IPS DF 6.9 (cell line): ENCODE data around the gene ARMH3.

Experiments
- DNase-seq: peaks from one replicate; pipeline ENCODE4 v3.0.0-alpha.2; 2013; ENCODE audit warnings: low read depth, low spot score
- H3K27ac ChIP-seq: one replicate; pipeline ENCODE4 v1.5.1; 2013; ENCODE audit warnings: low read length, control low read depth
- H3K27me3 ChIP-seq: 2 replicates; pipeline ENCODE4 v1.6.1; 2013; ENCODE audit warnings: mild to moderate bottlenecking, low read length; ENCODE audit not compliant: control insufficient read depth, insufficient read depth
- H3K36me3 ChIP-seq: 2 replicates; pipeline ENCODE4 v1.6.1; 2013; ENCODE audit warnings: low read length; ENCODE audit not compliant: control insufficient read depth, insufficient read depth
- H3K4me1 ChIP-seq: 2 replicates; pipeline ENCODE4 v1.6.1; 2013; ENCODE audit warnings: low read length; ENCODE audit not compliant: control insufficient read depth, insufficient read depth
- H3K4me3 ChIP-seq: 2 replicates; pipeline ENCODE4 v1.5.1; 2013; ENCODE audit warnings: mild to moderate bottlenecking, low read length
- H3K9me3 ChIP-seq: 2 replicates; pipeline ENCODE4 v1.6.1; 2013; ENCODE audit warnings: low read length, inconsistent platforms; ENCODE audit not compliant: control insufficient read depth, insufficient read depth
- WGBS: extraction: QIAGEN DNeasy Blood & Tissue Kit; methylation state at CpG from one replicate; pipeline ENCODE4 v1.1.7; 2013; ENCODE audit warnings: mixed read lengths, missing lambda C conversion rate; ENCODE audit not compliant: insufficient read length, insufficient coverage; 5-methylcytosine and 5-hydroxymethylcytosine counted together

Gene ARMH3

GRCh38 chr10:101834341-101834740, 221.6 kb downstream of the ARMH3 start:
- no peaks in the 10 kb centered on the region for H3K9me3 ChIP-seq
- no peak overlapping the region for H3K4me3 ChIP-seq
- no peaks in the 10 kb centered on the region for H3K36me3 ChIP-seq
- H3K4me1 ChIP-seq = peaks cover 3% of the 10 kb centered on the region; the same call in 1 of the 2 replicates
- H3K27ac ChIP-seq = no peak overlapping the region
- WGBS = no CpG with 5 or more reads among the region's 8 CpGs
- DNase-seq = no peak
- H3K27me3 ChIP-seq = no peaks in the 10 kb centered on the region

GRCh38 chr10:101833466-101833865, 222.5 kb downstream of the ARMH3 start:
- Histone ChIP-seq H3K36me3 (no peaks in the 10 kb centered on the region), H3K4me1 (peaks cover 2% of the 10 kb centered on the region; the same call in 1 of the 2 replicates), H3K4me3 (no peak overlapping the region), H3K27ac (no peak overlapping the region), H3K9me3 (no peaks in the 10 kb centered on the region), H3K27me3 (no peaks in the 10 kb centered on the region)
- no CpG with 5 or more reads among the region's 1 CpG for WGBS
- DNase-seq = no peak

GRCh38 chr10:101832325-101832771, 223.6 kb downstream of the ARMH3 start:
- Histone ChIP-seq H3K4me3 (no peak overlapping the region), H3K9me3 (no peaks in the 10 kb centered on the region), H3K36me3 (no peaks in the 10 kb centered on the region), H3K27me3 (no peaks in the 10 kb centered on the region), H3K4me1 (peaks cover 2% of the 10 kb centered on the region; the same call in 1 of the 2 replicates), H3K27ac (no peak overlapping the region)
- no peak for DNase-seq
- no CpG with 5 or more reads among the region's 4 CpGs for WGBS

- Histone ChIP-seq H3K4me3 (peak overlapping the region; percentile 36; the same call in 1 of the 2 replicates), H3K4me1 (peaks cover 2% of the 10 kb centered on the region; the same call in 1 of the 2 replicates), H3K36me3 (no peaks in the 10 kb centered on the region), H3K27ac (no peak overlapping the region), H3K27me3 (no peaks in the 10 kb centered on the region), H3K9me3 (no peaks in the 10 kb centered on the region)
- DNase-seq = no peak
- no CpG with 5 or more reads among the region's 9 CpGs for WGBS
These were observed 224.7 kb downstream of the ARMH3 start for GRCh38 chr10:101831169-101831811.

- peaks cover 2% of the 10 kb centered on the region; the same call in 1 of the 2 replicates for H3K4me1 ChIP-seq
- no peak overlapping the region for H3K27ac ChIP-seq
- no peaks in the 10 kb centered on the region for H3K9me3 ChIP-seq
- no peaks in the 10 kb centered on the region for H3K36me3 ChIP-seq
- WGBS = no CpG with 5 or more reads among the region's 56 CpGs
- H3K4me3 ChIP-seq = peak overlapping the region; percentile 36; the same call in 1 of the 2 replicates
- no peaks in the 10 kb centered on the region for H3K27me3 ChIP-seq
- DNase-seq = peak; percentile 60
These were observed 225.4 kb downstream of the ARMH3 start for GRCh38 chr10:101830322-101831168.

- no peaks in the 10 kb centered on the region for H3K27me3 ChIP-seq
- peak overlapping the region; percentile 36; the same call in 1 of the 2 replicates for H3K4me3 ChIP-seq
- H3K27ac ChIP-seq = no peak overlapping the region
- WGBS = no CpG with 5 or more reads among the region's 31 CpGs
- H3K9me3 ChIP-seq = no peaks in the 10 kb centered on the region
- peak; percentile 37 for DNase-seq
- H3K4me1 ChIP-seq = peaks cover 2% of the 10 kb centered on the region; the same call in 1 of the 2 replicates
- no peaks in the 10 kb centered on the region for H3K36me3 ChIP-seq
These were observed 226.2 kb downstream of the ARMH3 start for GRCh38 chr10:101829561-101830315.

GRCh38 chr10:101828766-101829551, 227.0 kb downstream of the ARMH3 start:
- Histone ChIP-seq H3K4me3 (peak overlapping the region; percentile 8; the same call in 1 of the 2 replicates), H3K4me1 (peaks cover 2% of the 10 kb centered on the region; the same call in 1 of the 2 replicates), H3K36me3 (no peaks in the 10 kb centered on the region), H3K9me3 (no peaks in the 10 kb centered on the region), H3K27ac (no peak overlapping the region), H3K27me3 (no peaks in the 10 kb centered on the region)
- DNase-seq = no peak
- no CpG with 5 or more reads among the region's 39 CpGs for WGBS

GRCh38 chr10:101827919-101828600, 227.9 kb downstream of the ARMH3 start:
- H3K4me3 ChIP-seq = no peak overlapping the region
- DNase-seq = no peak
- no peaks in the 10 kb centered on the region for H3K36me3 ChIP-seq
- H3K27ac ChIP-seq = no peak overlapping the region
- WGBS = no CpG with 5 or more reads among the region's 10 CpGs
- H3K9me3 ChIP-seq = no peaks in the 10 kb centered on the region
- peaks cover 2% of the 10 kb centered on the region; the same call in 1 of the 2 replicates for H3K4me1 ChIP-seq
- H3K27me3 ChIP-seq = no peaks in the 10 kb centered on the region

- peaks cover 2% of the 10 kb centered on the region; the same call in 1 of the 2 replicates for H3K4me1 ChIP-seq
- H3K9me3 ChIP-seq = no peaks in the 10 kb centered on the region
- H3K27me3 ChIP-seq = no peaks in the 10 kb centered on the region
- H3K27ac ChIP-seq = no peak overlapping the region
- H3K4me3 ChIP-seq = no peak overlapping the region
- no peak for DNase-seq
- WGBS = no CpG with 5 or more reads among the region's 5 CpGs
- no peaks in the 10 kb centered on the region for H3K36me3 ChIP-seq
These were observed 229.0 kb downstream of the ARMH3 start for GRCh38 chr10:101826852-101827434.
